Measurements from ENCODE around the gene SLC7A1. TPM values are rescaled to one million over a fixed set of nuclear protein-coding genes. Genes with fewer than 3 reads are reported as not detected.
A peak's percentile ranks its signal among the peaks of the same experiment; 100 is the strongest.

Gene SLC7A1
- total and polyA plus RNA-seq, 2 experiments from 2014 or later, result 23.0 to 74.7 TPM

GRCh38 chr13:29562786-29563438, 32.6 kb downstream of the SLC7A1 start (continued):
- TF ChIP-seq ETS1 (IDR thresholded peaks at IDR 0.05) (no peak), CREB1 (CRISPR knock-in tag; IDR thresholded peaks at IDR 0.05; ENCODE audit: low read depth) (no peak), REST (IDR thresholded peaks at IDR 0.05; ENCODE audit: unreplicated experiment) (no peak), NANOG (IDR thresholded peaks at IDR 0.05; ENCODE audit: borderline replicate concordance) (no peak), JUNB (IDR thresholded peaks at IDR 0.05; ENCODE audit: unreplicated experiment) (no peak)

GRCh38 chr13:29561918-29562317, 33.6 kb downstream of the SLC7A1 start:
- H3K27ac Mint-ChIP-seq, result peak overlapping the region; percentile 64
- peak; percentile 30 for ATAC-seq
- TF ChIP-seq REST (IDR thresholded peaks at IDR 0.05; ENCODE audit: unreplicated experiment), result no peak
- no peak for TF ChIP-seq EZH2phosphoT487 (IDR thresholded peaks at IDR 0.05; ENCODE audit: unreplicated experiment)
- no peak for TF ChIP-seq CTCF (conservative IDR thresholded peaks at IDR 0.05; ENCODE audit: low read depth in 2 of 2)
- no peak for TF ChIP-seq ZNF114 (CRISPR knock-in tag; IDR thresholded peaks at IDR 0.05)
- TF ChIP-seq NANOG (IDR thresholded peaks at IDR 0.05; ENCODE audit: borderline replicate concordance), result no peak
- no peak for TF ChIP-seq EZH2 (IDR thresholded peaks at IDR 0.05; ENCODE audit: low read depth, unreplicated experiment)
- TF ChIP-seq ETS1 (IDR thresholded peaks at IDR 0.05), result no peak
- no peak for TF ChIP-seq JUNB (IDR thresholded peaks at IDR 0.05; ENCODE audit: unreplicated experiment)
- TF ChIP-seq CREB1 (CRISPR knock-in tag; IDR thresholded peaks at IDR 0.05; ENCODE audit: low read depth), result no peak
- no peak for TF ChIP-seq ZNF331 (CRISPR knock-in tag; IDR thresholded peaks at IDR 0.05; ENCODE audit: low read depth)
- TF ChIP-seq STAT1 (IDR thresholded peaks at IDR 0.05; ENCODE audit: unreplicated experiment), result no peak

More at GRCh38 chr13:29561918-29562317, 33.6 kb downstream of the SLC7A1 start:
- H3K36me3 ChIP-seq (ENCODE audit: insufficient read depth), result no peaks in the 10 kb centered on the region
- no peak overlapping the region for H3K4me3 ChIP-seq
- Mint-ChIP-seq H3K4me3 (no peak overlapping the region), H3K36me3 (ENCODE audit: low read depth) (peaks cover 12% of the 10 kb centered on the region; the same call in 2 of the 3 replicates), H3K9me3 (no peaks in the 10 kb centered on the region), H3K4me1 (peaks cover 56% of the 10 kb centered on the region), H3K27me3 (ENCODE audit: insufficient read depth, low read depth, poor library complexity) (peaks cover 6% of the 10 kb centered on the region)
- H3K9me2 ChIP-seq (ENCODE audit: insufficient read depth), result no peaks in the 10 kb centered on the region
- DNase-seq (ENCODE audit: low spot score), result peak; percentile 34
- H3K27me3 ChIP-seq (ENCODE audit: insufficient read depth), result no peaks in the 10 kb centered on the region
- 0 out of 2 replicates have a peak overlapping the region, but pooled peaks have one; percentile 39 for H3K27ac ChIP-seq (ENCODE audit: low read depth)
- H3K4me2 ChIP-seq, result peak overlapping the region; percentile 49
- H3F3A ChIP-seq (replicated peaks; ENCODE audit: low read depth), result no peaks in the 10 kb centered on the region
- peaks cover 59% of the 10 kb centered on the region for H3K4me1 ChIP-seq (ENCODE audit: insufficient read depth)
- peaks cover 82% of the 10 kb centered on the region for H3K79me2 ChIP-seq (replicated peaks; ENCODE audit: insufficient read depth)
- H4K20me1 ChIP-seq (replicated peaks; ENCODE audit: insufficient read depth), result peaks cover 66% of the 10 kb centered on the region
- no peak overlapping the region for H2AFZ ChIP-seq
